ENCODE measurements around the gene C12orf57. TPM values are rescaled to one million over a fixed set of nuclear protein-coding genes. Genes with fewer than 3 reads are reported as not detected.
A peak's percentile ranks its signal among the peaks of the same experiment; 100 is the strongest.

C12orf57 gene
- total RNA-seq, 1 experiment from 2014 or later, result 176 TPM

GRCh38 chr12:6928703-6929407 lies 15.0 kb upstream of the C12orf57 start:
- no peaks in the 10 kb centered on the region for H3K9me3 Mint-ChIP-seq (ENCODE audit: unreplicated experiment)
- peak overlapping the region; percentile 91 for H3K4me3 Mint-ChIP-seq (ENCODE audit: unreplicated experiment)
- TF ChIP-seq, protein P1, sequence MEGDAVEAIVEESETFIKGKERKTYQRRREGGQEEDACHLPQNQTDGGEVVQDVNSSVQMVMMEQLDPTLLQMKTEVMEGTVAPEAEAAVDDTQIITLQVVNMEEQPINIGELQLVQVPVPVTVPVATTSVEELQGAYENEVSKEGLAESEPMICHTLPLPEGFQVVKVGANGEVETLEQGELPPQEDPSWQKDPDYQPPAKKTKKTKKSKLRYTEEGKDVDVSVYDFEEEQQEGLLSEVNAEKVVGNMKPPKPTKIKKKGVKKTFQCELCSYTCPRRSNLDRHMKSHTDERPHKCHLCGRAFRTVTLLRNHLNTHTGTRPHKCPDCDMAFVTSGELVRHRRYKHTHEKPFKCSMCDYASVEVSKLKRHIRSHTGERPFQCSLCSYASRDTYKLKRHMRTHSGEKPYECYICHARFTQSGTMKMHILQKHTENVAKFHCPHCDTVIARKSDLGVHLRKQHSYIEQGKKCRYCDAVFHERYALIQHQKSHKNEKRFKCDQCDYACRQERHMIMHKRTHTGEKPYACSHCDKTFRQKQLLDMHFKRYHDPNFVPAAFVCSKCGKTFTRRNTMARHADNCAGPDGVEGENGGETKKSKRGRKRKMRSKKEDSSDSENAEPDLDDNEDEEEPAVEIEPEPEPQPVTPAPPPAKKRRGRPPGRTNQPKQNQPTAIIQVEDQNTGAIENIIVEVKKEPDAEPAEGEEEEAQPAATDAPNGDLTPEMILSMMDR (IDR thresholded peaks at IDR 0.05; ENCODE audit: unreplicated experiment), result no peak
- no peaks in the 10 kb centered on the region for H3K27me3 Mint-ChIP-seq (ENCODE audit: insufficient read depth, unreplicated experiment)
- intact Hi-C loops (cut with micrococcal nuclease), result no loop called here
- H3K27ac Mint-ChIP-seq (ENCODE audit: low read depth, unreplicated experiment), result peak overlapping the region; percentile 86
- peaks cover 30% of the 10 kb centered on the region for H3K36me3 Mint-ChIP-seq (ENCODE audit: insufficient read depth, unreplicated experiment)
- POLR2A ChIA-PET, result interaction anchor here (0.7 to 7.8 kb wide), 12 partner anchors 9 to 180 kb away, joined by 3 to 167 read pairs (median 5); partner anchors contain the start of genes C12orf57, C1RL, LPCAT3 and LRRC23
- BruUV-seq (replicated peaks), result no TSS peak
- no peak for DNase-seq (ENCODE audit: unreplicated experiment)
- CTCF ChIA-PET, result interaction anchor here (0.6 to 1.5 kb wide), 7 partner anchors 9 to 733 kb away, joined by 3 to 11 read pairs (median 3); partner anchors contain the start of genes C12orf57 and RNU7-1
- peaks cover 70% of the 10 kb centered on the region for H3K4me1 Mint-ChIP-seq (ENCODE audit: insufficient read depth, unreplicated experiment)

DNA sequence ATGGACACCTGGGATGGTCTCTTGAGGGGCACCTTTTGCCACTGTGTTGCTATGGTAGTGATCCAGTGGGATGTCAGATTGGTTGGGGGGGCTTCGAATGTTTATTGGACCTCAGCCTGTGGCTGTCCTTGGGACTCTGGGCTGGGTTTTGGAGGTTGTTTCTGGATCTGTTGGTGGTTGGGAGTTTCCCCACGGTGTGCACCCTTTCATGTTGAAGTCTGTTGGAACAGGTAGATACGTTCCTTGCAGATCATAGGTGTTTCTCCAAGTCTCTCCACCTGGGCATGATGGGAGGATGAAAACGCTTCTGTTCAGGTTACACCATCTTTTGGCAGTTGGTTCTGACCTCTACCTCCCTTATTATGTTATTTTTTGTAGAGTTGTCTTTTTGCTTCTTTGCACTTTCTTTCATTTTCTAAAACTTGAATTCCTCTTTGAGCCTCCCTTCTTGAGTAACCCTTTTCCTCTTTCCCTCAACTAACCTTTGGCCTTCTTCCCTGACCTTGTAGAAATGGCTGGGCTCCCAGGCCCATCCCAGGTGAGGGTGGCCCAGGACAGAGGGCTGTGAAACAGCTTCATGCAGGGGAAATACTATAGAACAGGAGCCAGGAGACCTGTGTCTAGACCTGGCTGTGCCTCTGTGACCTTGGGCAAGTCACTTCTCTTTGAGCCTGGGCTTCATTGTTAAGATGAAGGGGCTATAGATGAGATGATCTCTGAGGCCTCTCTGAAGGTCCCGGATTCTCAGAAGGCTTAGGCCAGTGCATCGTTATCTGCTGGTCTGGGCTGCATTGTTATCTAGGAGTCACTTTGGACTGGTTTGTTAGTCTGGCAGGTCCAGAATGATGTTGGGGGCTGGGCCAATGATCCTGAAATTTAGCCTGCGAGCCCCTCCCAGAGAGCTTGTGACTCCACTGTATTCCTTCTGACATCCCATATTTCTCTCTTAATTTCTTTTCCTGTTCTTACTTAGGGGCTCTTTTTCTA lies 14.1 kb upstream of the C12orf57 start:
- no TSS peak for BruUV-seq (replicated peaks)
- Mint-ChIP-seq H3K4me3 (ENCODE audit: unreplicated experiment) (peak overlapping the region; percentile 91), H3K4me1 (ENCODE audit: insufficient read depth, unreplicated experiment) (peaks cover 66% of the 10 kb centered on the region)

GRCh38 chr12:6932766-6933165 lies 11.1 kb upstream of the C12orf57 start:
- BruUV-seq (replicated peaks), result no TSS peak
- intact Hi-C loops (cut with micrococcal nuclease), result no loop called here
- no peak for DNase-seq (ENCODE audit: unreplicated experiment)
- TF ChIP-seq, protein P1 (IDR thresholded peaks at IDR 0.05; ENCODE audit: unreplicated experiment), result no peak
- POLR2A ChIA-PET, result interaction anchor here (0.6 to 1.4 kb wide), 4 partner anchors 11 to 732 kb away, joined by 3 to 5 read pairs (median 3); partner anchors contain the start of genes C12orf57 and RNU7-1
- Mint-ChIP-seq H3K27me3 (ENCODE audit: insufficient read depth, unreplicated experiment) (no peaks in the 10 kb centered on the region), H3K9me3 (ENCODE audit: unreplicated experiment) (no peaks in the 10 kb centered on the region), H3K36me3 (ENCODE audit: insufficient read depth, unreplicated experiment) (peaks cover 66% of the 10 kb centered on the region), H3K4me1 (ENCODE audit: insufficient read depth, unreplicated experiment) (peaks cover 54% of the 10 kb centered on the region), H3K4me3 (ENCODE audit: unreplicated experiment) (no peak overlapping the region), H3K27ac (ENCODE audit: low read depth, unreplicated experiment) (no peak overlapping the region)
- CTCF ChIA-PET, result interaction anchor here (0.7 to 1.3 kb wide), 3 partner anchors 9 to 30 kb away, joined by 3 to 4 read pairs (median 3); no protein-coding TSS in a partner anchor

More for the DNA sequence above, 14.1 kb upstream of the C12orf57 start:
- Mint-ChIP-seq H3K27me3 (ENCODE audit: insufficient read depth, unreplicated experiment) (no peaks in the 10 kb centered on the region), H3K9me3 (ENCODE audit: unreplicated experiment) (no peaks in the 10 kb centered on the region), H3K27ac (ENCODE audit: low read depth, unreplicated experiment) (peak overlapping the region; percentile 86), H3K36me3 (ENCODE audit: insufficient read depth, unreplicated experiment) (peaks cover 39% of the 10 kb centered on the region)
- POLR2A ChIA-PET, result interaction anchor here (0.8 to 7.8 kb wide), 10 partner anchors 8 to 177 kb away, joined by 3 to 167 read pairs (median 6); partner anchors contain the start of genes C12orf57, LRRC23, MLF2 and RNU7-1
- DNase-seq (ENCODE audit: unreplicated experiment), result no peak
- intact Hi-C loops (cut with micrococcal nuclease), result no loop called here
- CTCF ChIA-PET, result interaction anchor here (0.6 to 1.6 kb wide), 7 partner anchors 8 to 733 kb away, joined by 3 to 11 read pairs (median 3); partner anchors contain the start of genes C12orf57 and RNU7-1
- TF ChIP-seq, protein P1 (IDR thresholded peaks at IDR 0.05; ENCODE audit: unreplicated experiment), result no peak
